ENCODE measurements around the gene PHF12.
"Not testable (repeated sequence)": the region's sequence is repeated elsewhere in the genome, so short reads cannot be mapped to it uniquely, and the experiment has no call there.

The PHF12 gene

GRCh38 chr17:28900986-28901726 lies 50.2 kb downstream of the PHF12 start:
- DNase-seq, result no peak

GRCh38 chr17:28899212-28899815 lies 52.0 kb downstream of the PHF12 start:
- DNase-seq, result no peak

GRCh38 chr17:28898527-28898955 lies 52.8 kb downstream of the PHF12 start:
- no peak for DNase-seq

- peak; percentile 64 for DNase-seq
These were observed 53.4 kb downstream of the PHF12 start for GRCh38 chr17:28897769-28898526.

- DNase-seq, result peak; percentile 80
These were observed 54.2 kb downstream of the PHF12 start, which contains the start of gene FLOT2 for GRCh38 chr17:28896884-28897768. TSS of gene FLOT2 (minus strand) at chr17:28897733. CDS start at chr17:28897574, 159 bp downstream.

- peak; percentile 51 for DNase-seq
These were observed 54.8 kb downstream of the PHF12 start for GRCh38 chr17:28896491-28896883.

GRCh38 chr17:28895794-28896447 lies 55.4 kb downstream of the PHF12 start:
- DNase-seq, result no peak

GRCh38 chr17:28893248-28894183 lies 57.8 kb downstream of the PHF12 start:
- not testable (repeated sequence) for DNase-seq

GRCh38 chr17:28892024-28892423 lies 59.3 kb downstream of the PHF12 start:
- no peak for DNase-seq

- DNase-seq, result no peak
These were observed 60.1 kb downstream of the PHF12 start for GRCh38 chr17:28891201-28891600.

GRCh38 chr17:28889996-28890395 lies 61.3 kb downstream of the PHF12 start:
- DNase-seq, result no peak

GRCh38 chr17:28888832-28889231 lies 62.5 kb downstream of the PHF12 start:
- DNase-seq, result no peak

- DNase-seq, result no peak
These were observed 63.3 kb downstream of the PHF12 start for GRCh38 chr17:28887871-28888471.

GRCh38 chr17:28885951-28886350 lies 65.4 kb downstream of the PHF12 start:
- DNase-seq, result no peak

GRCh38 chr17:28885363-28885762 lies 66.0 kb downstream of the PHF12 start:
- DNase-seq, result no peak

- no peak for DNase-seq
These were observed 67.2 kb downstream of the PHF12 start for GRCh38 chr17:28883967-28884702.

- DNase-seq, result no peak
These were observed 69.0 kb downstream of the PHF12 start for GRCh38 chr17:28882154-28882895.

- no peak for DNase-seq
These were observed 69.7 kb downstream of the PHF12 start for GRCh38 chr17:28881533-28882056.

GRCh38 chr17:28880572-28880945 lies 70.8 kb downstream of the PHF12 start:
- DNase-seq, result no peak

Measured in NCI-H510A treated with DMSO at 0.1 percent for 48 hours (cell line).